HL-60 (cell line): ENCODE measurements around the gene PSMG3.

Experiments used
- CTCF ChIP-seq: IDR thresholded peaks from one replicate; pipeline ENCODE4 v1.5.1; 2011; ENCODE audit warnings: low read length, control low read depth, inconsistent platforms; ENCODE audit not compliant: insufficient read depth
- POLR2AphosphoS5 ChIP-seq: IDR thresholded peaks from 2 replicates; pipeline ENCODE4 v1.6.1; 2012; ENCODE audit warnings: low read depth
- REST ChIP-seq: IDR thresholded peaks from 2 replicates; pipeline ENCODE4 v1.6.1; 2012; ENCODE audit warnings: low read depth; ENCODE audit not compliant: insufficient replicate concordance

- no peak for TF ChIP-seq CTCF
- TF ChIP-seq REST = no peak
- TF ChIP-seq POLR2AphosphoS5 = no peak
Measured at GRCh38 chr7:1550005-1550845, 19.6 kb downstream of the PSMG3 start.
